IMR-90 (cell line): ENCODE results near the gene MALRD1.

Source experiments
- CHD1 ChIP-seq: IDR thresholded peaks from 2 replicates; pipeline ENCODE4 v1.6.1; 2012; ENCODE audit warnings: low read depth, low read length, improper control_type of control experiment
- FOS ChIP-seq: fragments of 150-350 bp; IDR thresholded peaks from 2 replicates; pipeline ENCODE4 v1.6.1; 2016; ENCODE audit warnings: low read depth, low read length
- MAFK ChIP-seq: IDR thresholded peaks from 2 replicates; pipeline ENCODE4 v1.6.1; 2012; ENCODE audit warnings: low read depth, low read length, improper control_type of control experiment
- NFE2L2 ChIP-seq: fragments of 150-350 bp; IDR thresholded peaks from 2 replicates; pipeline ENCODE4 v1.6.1; 2016; ENCODE audit warnings: low read depth, mild to moderate bottlenecking, low read length
- POLR2A ChIP-seq: IDR thresholded peaks from 2 replicates; pipeline ENCODE4 v1.6.1; 2012; ENCODE audit warnings: mild to moderate bottlenecking, low read depth, low read length
- RAD21 ChIP-seq: IDR thresholded peaks from 2 replicates; pipeline ENCODE4 v1.6.1; 2012; ENCODE audit warnings: low read length, improper control_type of control experiment
- RCOR1 ChIP-seq: IDR thresholded peaks from 2 replicates; pipeline ENCODE4 v1.6.1; 2012; ENCODE audit warnings: mild to moderate bottlenecking, low read length, improper control_type of control experiment; ENCODE audit not compliant: insufficient replicate concordance
- SMC3 ChIP-seq: fragments of 150-350 bp; IDR thresholded peaks from 2 replicates; pipeline ENCODE4 v1.6.1; 2016; ENCODE audit warnings: low read depth, mild to moderate bottlenecking, antibody characterized with exemption, low read length, moderate library complexity
- TF ChIP-seq, protein P1 (sequence below): conservative IDR thresholded peaks from 2 replicates; pipeline ENCODE4 v1.5.1; 2012; ENCODE audit warnings: mild to moderate bottlenecking, low read depth, low read length, improper control_type of control experiment
- TF ChIP-seq, protein P2 (sequence below): fragments of 150-350 bp; IDR thresholded peaks from 2 replicates; pipeline ENCODE4 v1.6.1; 2017; ENCODE audit warnings: mild to moderate bottlenecking, antibody characterized with exemption, low read length, low read depth
- TF ChIP-seq, protein P3 (sequence below): fragments of 150-350 bp; IDR thresholded peaks from 2 replicates; pipeline ENCODE4 v1.6.1; 2016; ENCODE audit warnings: low read depth, mild to moderate bottlenecking, low read length, moderate library complexity, borderline replicate concordance

DNA sequence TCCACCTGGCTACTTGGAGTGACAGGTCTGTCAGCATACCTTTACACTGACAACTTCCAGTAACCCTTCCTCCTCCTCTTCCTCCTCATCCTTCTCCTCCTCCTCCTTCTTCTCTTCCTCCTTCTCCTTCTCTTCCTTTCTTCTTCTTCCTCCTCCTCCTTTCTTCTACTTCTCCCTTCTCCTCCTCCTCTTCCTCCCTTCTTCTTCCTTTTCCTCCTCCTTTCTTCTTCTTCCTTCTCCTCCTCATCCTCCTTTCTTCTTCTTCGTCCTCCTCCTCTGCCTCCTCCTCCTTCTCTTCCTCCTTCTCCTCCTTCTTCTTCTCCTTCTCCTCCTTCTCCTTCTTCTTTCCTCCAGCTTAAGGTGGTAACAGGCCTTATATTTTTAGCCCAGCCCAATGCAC, 658.3 kb downstream of the MALRD1 start:
- TF ChIP-seq, protein P1, sequence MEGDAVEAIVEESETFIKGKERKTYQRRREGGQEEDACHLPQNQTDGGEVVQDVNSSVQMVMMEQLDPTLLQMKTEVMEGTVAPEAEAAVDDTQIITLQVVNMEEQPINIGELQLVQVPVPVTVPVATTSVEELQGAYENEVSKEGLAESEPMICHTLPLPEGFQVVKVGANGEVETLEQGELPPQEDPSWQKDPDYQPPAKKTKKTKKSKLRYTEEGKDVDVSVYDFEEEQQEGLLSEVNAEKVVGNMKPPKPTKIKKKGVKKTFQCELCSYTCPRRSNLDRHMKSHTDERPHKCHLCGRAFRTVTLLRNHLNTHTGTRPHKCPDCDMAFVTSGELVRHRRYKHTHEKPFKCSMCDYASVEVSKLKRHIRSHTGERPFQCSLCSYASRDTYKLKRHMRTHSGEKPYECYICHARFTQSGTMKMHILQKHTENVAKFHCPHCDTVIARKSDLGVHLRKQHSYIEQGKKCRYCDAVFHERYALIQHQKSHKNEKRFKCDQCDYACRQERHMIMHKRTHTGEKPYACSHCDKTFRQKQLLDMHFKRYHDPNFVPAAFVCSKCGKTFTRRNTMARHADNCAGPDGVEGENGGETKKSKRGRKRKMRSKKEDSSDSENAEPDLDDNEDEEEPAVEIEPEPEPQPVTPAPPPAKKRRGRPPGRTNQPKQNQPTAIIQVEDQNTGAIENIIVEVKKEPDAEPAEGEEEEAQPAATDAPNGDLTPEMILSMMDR: no peak
- no peak for TF ChIP-seq POLR2A
- no peak for TF ChIP-seq NFE2L2
- TF ChIP-seq SMC3: no peak
- TF ChIP-seq, protein P2, sequence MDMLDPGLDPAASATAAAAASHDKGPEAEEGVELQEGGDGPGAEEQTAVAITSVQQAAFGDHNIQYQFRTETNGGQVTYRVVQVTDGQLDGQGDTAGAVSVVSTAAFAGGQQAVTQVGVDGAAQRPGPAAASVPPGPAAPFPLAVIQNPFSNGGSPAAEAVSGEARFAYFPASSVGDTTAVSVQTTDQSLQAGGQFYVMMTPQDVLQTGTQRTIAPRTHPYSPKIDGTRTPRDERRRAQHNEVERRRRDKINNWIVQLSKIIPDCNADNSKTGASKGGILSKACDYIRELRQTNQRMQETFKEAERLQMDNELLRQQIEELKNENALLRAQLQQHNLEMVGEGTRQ: no peak
- no peak for TF ChIP-seq FOS
- TF ChIP-seq RAD21: no peak
- no peak for TF ChIP-seq CHD1
- no peak for TF ChIP-seq RCOR1
- TF ChIP-seq, protein P3, sequence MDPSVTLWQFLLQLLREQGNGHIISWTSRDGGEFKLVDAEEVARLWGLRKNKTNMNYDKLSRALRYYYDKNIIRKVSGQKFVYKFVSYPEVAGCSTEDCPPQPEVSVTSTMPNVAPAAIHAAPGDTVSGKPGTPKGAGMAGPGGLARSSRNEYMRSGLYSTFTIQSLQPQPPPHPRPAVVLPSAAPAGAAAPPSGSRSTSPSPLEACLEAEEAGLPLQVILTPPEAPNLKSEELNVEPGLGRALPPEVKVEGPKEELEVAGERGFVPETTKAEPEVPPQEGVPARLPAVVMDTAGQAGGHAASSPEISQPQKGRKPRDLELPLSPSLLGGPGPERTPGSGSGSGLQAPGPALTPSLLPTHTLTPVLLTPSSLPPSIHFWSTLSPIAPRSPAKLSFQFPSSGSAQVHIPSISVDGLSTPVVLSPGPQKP: no peak
- no peak for TF ChIP-seq MAFK
